A549 (cell line): ENCODE data around the gene UGT1A9. TPM values are rescaled to one million over a fixed set of nuclear protein-coding genes. Genes with fewer than 3 reads are reported as not detected.
A peak's percentile ranks its signal among the peaks of the same experiment; 100 is the strongest.

Experiments
- ATAC-seq, 2 experiments: fragments of 200-7000 bp in 1 of 2; fragments of >200 bp in 1 of 2; cut with Nextera tagmentation in 1 of 2; cut with Tn5 transposase in 1 of 2; 3 replicates each; pipeline versions ENCODE4 v1.8.0 to v1.9.1; 2018 to 2020; ENCODE audit warnings: mild to moderate bottlenecking in 1 of 2, moderate library complexity in 1 of 2
- CTCF ChIA-PET: fragments of 300-600 bp; sonication (Branson Sonifier 250); formaldehyde crosslinking; extraction: SDS; loops from one replicate; lab custom pipeline; 2021; ENCODE audit warnings: antibody characterized with exemption, inconsistent platforms; lab: Yijun Ruan, JAX
- POLR2A ChIA-PET: fragments of 350-600 bp; formaldehyde crosslinking; extraction: SDS; loops from one replicate; lab custom pipeline; 2021; ENCODE audit warnings: antibody characterized with exemption, inconsistent platforms; lab: Yijun Ruan, JAX
- DNase-seq, 2 experiments: peaks; one replicate each; pipeline versions ENCODE4 v3.0.0 to v3.0.0-alpha.2; 2011 to 2016; ENCODE audit warnings: low read depth in 1 of 2, low spot score in 1 of 2
- FAIRE-seq: peaks from 2 replicates; lab custom pipeline; 2011; peaks lifted over from hg19 to GRCh38; lab: Jason Lieb, UNC
- H3K27ac ChIP-seq, 2 experiments: fragments of >200 bp; sonication (Bioruptor Twin); formaldehyde crosslinking; 3 replicates each; pipeline ENCODE4 v1.5.1; 2016 to 2017
- H3K4me1 ChIP-seq: fragments of >200 bp; sonication (Bioruptor Twin); formaldehyde crosslinking; 3 replicates; pipeline ENCODE4 v1.6.1; 2016
- H3K4me2 ChIP-seq: fragments of >200 bp; sonication (Bioruptor Twin); formaldehyde crosslinking; 3 replicates; pipeline ENCODE4 v1.6.1; 2016
- H3K4me3 ChIP-seq: fragments of >200 bp; sonication (Bioruptor Twin); formaldehyde crosslinking; 3 replicates; pipeline ENCODE4 v1.5.1; 2016
- H3K9me3 ChIP-seq: fragments of >200 bp; sonication (Bioruptor Twin); formaldehyde crosslinking; 3 replicates; pipeline ENCODE4 v1.6.1; 2016
- BCL3 ChIP-seq: fragments of >200 bp; sonication (Bioruptor Twin); formaldehyde crosslinking; IDR thresholded peaks from 3 replicates; pipeline ENCODE4 v1.6.1; 2016
- BHLHE40 ChIP-seq: IDR thresholded peaks from 2 replicates; pipeline ENCODE4 v1.6.1; 2012; ENCODE audit warnings: low read depth, low read length, inconsistent platforms
- CBX2 ChIP-seq: fragments of 200-600 bp; sonication (generic); IDR thresholded peaks from 2 replicates; pipeline ENCODE4 v1.6.1; 2016; ENCODE audit warnings: low read depth, mild to moderate bottlenecking, borderline replicate concordance
- CEBPB ChIP-seq, 2 experiments: fragments of >200 bp in 1 of 2; sonication (Bioruptor Twin) in 1 of 2; formaldehyde crosslinking in 1 of 2; IDR thresholded peaks; 2 replicates each; pipeline ENCODE4 v1.6.1; 2012 to 2016
- ELK1 ChIP-seq: fragments of 150-350 bp; IDR thresholded peaks from 2 replicates; pipeline ENCODE4 v1.6.1; 2014; ENCODE audit warnings: low read depth, mild to moderate bottlenecking, low read length
- ESRRA ChIP-seq: fragments of 150-350 bp; IDR thresholded peaks from 2 replicates; pipeline ENCODE4 v1.6.1; 2014; ENCODE audit warnings: mild to moderate bottlenecking, low read length, borderline replicate concordance
- HDAC2 ChIP-seq: fragments of 200-600 bp; sonication (generic); IDR thresholded peaks from 2 replicates; pipeline ENCODE4 v1.6.1; 2016
- HEYL ChIP-seq: fragments of 250-450 bp; sonication (Bioruptor Pico); IDR thresholded peaks from 2 replicates; pipeline ENCODE4 v1.8.0; 2021; ENCODE audit warnings: mild to moderate bottlenecking, moderate library complexity
- HOXB13 ChIP-seq: fragments of 250-450 bp; sonication (Bioruptor Pico); IDR thresholded peaks from 2 replicates; pipeline ENCODE4 v1.5.0; 2020; ENCODE audit warnings: low read depth, mild to moderate bottlenecking, moderate library complexity
- JUN ChIP-seq, 2 experiments: fragments of >200 bp; sonication (Bioruptor Twin); formaldehyde crosslinking; IDR thresholded peaks; 2 replicates in 1 of 2; 3 replicates in 1 of 2; pipeline ENCODE4 v1.6.1; 2016 to 2017
- JUNB ChIP-seq: fragments of >200 bp; sonication (Bioruptor Twin); formaldehyde crosslinking; IDR thresholded peaks from 2 replicates; pipeline ENCODE4 v1.6.1; 2016
- KDM1A ChIP-seq: fragments of 200-600 bp; sonication (generic); IDR thresholded peaks from 2 replicates; pipeline ENCODE4 v1.6.1; 2016; ENCODE audit warnings: low read depth, mild to moderate bottlenecking
- MAFK ChIP-seq: fragments of 450-650 bp; IDR thresholded peaks from 2 replicates; pipeline ENCODE4 v1.6.1; 2014; ENCODE audit not compliant: partially characterized antibody
- NR3C1 ChIP-seq: fragments of >200 bp; sonication (Bioruptor Twin); formaldehyde crosslinking; IDR thresholded peaks from 3 replicates; pipeline ENCODE4 v1.6.1; 2017
- PHF8 ChIP-seq: fragments of 200-600 bp; sonication (generic); IDR thresholded peaks from 2 replicates; pipeline ENCODE4 v1.6.1; 2016; ENCODE audit warnings: low read depth, mild to moderate bottlenecking, antibody characterized with exemption, moderate library complexity, borderline replicate concordance
- POLR2A ChIP-seq: IDR thresholded peaks from 2 replicates; pipeline ENCODE4 v1.6.1; 2012; ENCODE audit warnings: mild to moderate bottlenecking, low read length
- REST ChIP-seq: fragments of 200-600 bp; sonication (generic); IDR thresholded peaks from 2 replicates; pipeline ENCODE4 v1.6.1; 2016; ENCODE audit warnings: antibody characterized with exemption, mild to moderate bottlenecking, moderate library complexity
- RFX5 ChIP-seq: fragments of 450-650 bp; IDR thresholded peaks from 2 replicates; pipeline ENCODE4 v1.7.1; 2014; ENCODE audit warnings: antibody characterized with exemption, mild to moderate bottlenecking, moderate library complexity
- TFCP2L1 ChIP-seq: fragments of 250-450 bp; sonication (Bioruptor Pico); IDR thresholded peaks from 2 replicates; pipeline ENCODE4 v1.5.0; 2021; ENCODE audit warnings: mild to moderate bottlenecking
- WGBS: methylation state at CpG from one replicate; pipeline ENCODE4 v1.1.6; 2017; ENCODE audit errors: missing lambda C conversion rate; 5-methylcytosine and 5-hydroxymethylcytosine counted together
- polyA plus RNA-seq, 4 experiments: library from polyadenylated mRNA; depleted of rRNA in 3 of 4; stranded (reverse); fragments of >200 nt; fragmentation: RNase III in 1 of 4; extraction: RNeasy Plus Mini Kit Qiagen cat#74134 plus additional on column Dnase treatment in 1 of 4; gene quantifications; 2 replicates in 3 of 4; 3 replicates in 1 of 4; pipeline ENCODE4 v1.2.3, GENCODE V29; 2011 to 2017
- TF ChIP-seq, protein P1 (sequence below): IDR thresholded peaks from 2 replicates; pipeline ENCODE4 v1.6.1; 2012; ENCODE audit warnings: low read depth, borderline replicate concordance
- TF ChIP-seq, protein P2 (sequence below): fragments of 250-450 bp; sonication (Bioruptor Pico); IDR thresholded peaks from 2 replicates; pipeline ENCODE4 v1.5.0; 2021; ENCODE audit warnings: mild to moderate bottlenecking, moderate library complexity, borderline replicate concordance

UGT1A9 gene
- polyA plus RNA-seq, 2 of the 4 experiments (the other 2 are of a cell fraction): 11.0 to 13.1 TPM

DNA sequence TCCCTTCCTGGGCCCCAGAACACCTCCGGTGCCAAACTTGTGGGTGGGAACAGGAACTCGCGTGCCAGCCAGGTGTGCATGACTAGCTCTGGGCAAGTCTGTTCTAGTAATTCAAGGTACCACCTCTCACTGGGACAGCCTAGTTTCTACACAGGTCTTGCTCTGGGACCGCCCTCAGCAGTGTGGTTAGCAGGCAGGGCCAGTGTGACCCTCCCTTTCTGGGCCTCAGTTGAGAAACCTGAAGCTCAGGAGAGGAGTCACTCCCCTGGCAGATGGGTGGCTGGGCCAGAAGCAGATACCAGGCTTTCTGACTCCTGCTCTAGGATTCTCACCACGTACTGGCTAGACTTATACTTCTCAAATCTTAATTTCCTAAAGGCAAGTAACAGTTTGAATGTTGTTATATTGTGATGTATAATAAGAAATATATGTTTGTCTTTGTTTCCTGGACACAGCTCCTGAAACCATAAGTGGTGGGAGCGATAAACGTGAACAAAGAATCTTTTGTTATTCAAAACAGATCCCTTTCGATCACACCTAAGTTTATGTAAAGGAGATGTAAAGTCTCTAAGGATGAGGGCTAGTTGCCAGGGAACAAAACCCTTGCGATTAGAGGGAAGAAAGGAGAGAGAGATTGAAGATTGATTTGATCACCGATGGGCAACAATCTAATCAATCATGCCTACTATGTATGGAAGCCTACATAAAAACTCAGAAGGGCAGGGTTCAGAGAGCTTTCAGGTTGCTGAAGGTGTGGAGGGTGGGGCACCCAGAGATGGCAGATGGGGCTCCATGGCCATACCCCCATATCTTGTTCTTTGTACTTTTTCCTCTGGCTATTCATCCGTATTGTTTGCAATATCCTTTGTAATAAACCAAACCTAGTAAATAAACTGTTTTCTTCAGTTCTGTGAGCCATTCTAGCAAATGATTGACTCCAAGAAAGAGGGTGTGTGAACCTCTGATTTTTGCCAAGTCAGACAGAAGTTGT, 20.0 kb downstream of the UGT1A9 start:
- Histone ChIP-seq H3K4me2 (no peak overlapping the region; the same call in 2 of the 3 replicates), H3K4me3 (no peak overlapping the region), H3K27ac (peak overlapping the region; percentile 85 to 100), H3K9me3 (peaks cover 54% of the 10 kb centered on the region), H3K4me1 (peaks cover 52% of the 10 kb centered on the region)
- DNase-seq: no peak
- ChIA-PET CTCF (interaction anchor here (0.7 to 2.0 kb wide), 5 partner anchors 11 to 288 kb away, joined by 3 to 6 read pairs (median 4); no protein-coding TSS in a partner anchor), POLR2A (interaction anchor here (1.0 to 1.4 kb wide), 3 partner anchors 9 to 205 kb away, joined by 3 to 4 read pairs (median 4); partner anchors contain the start of gene USP40)
- peak in 1 of 2 experiments; percentile 8; a peak in 1 of 6 replicates for ATAC-seq
- FAIRE-seq: no peak
- TF ChIP-seq BHLHE40 (no peak), RFX5 (no peak), PHF8 (no peak), MAFK (peak; percentile 15), JUN (IDR thresholded peaks at IDR 0.05) (no peak), JUNB (no peak)
- 88% methylated on average over 10 of the region's 11 CpGs for whole genome bisulfite sequencing

- Histone ChIP-seq H3K4me3 (no peak within 1 kb of the TSS), H3K4me1 (peaks cover 52% of the 10 kb centered on the region), H3K4me2 (no peak within 1 kb of the TSS), H3K9me3 (peaks cover 55% of the 10 kb centered on the region), H3K27ac (peak within 1 kb of the TSS; percentile 85 to 100)
- POLR2A ChIA-PET: interaction anchor here (1.4 kb wide), 1 partner anchor 127 kb away, joined by 3 read pairs; the partner anchor contains the start of gene USP40
- CTCF ChIA-PET: no interaction called here
- FAIRE-seq: no peak
- no peak for TF ChIP-seq HDAC2
- TF ChIP-seq REST: no peak
- no peak for TF ChIP-seq ESRRA
- TF ChIP-seq, protein P1, sequence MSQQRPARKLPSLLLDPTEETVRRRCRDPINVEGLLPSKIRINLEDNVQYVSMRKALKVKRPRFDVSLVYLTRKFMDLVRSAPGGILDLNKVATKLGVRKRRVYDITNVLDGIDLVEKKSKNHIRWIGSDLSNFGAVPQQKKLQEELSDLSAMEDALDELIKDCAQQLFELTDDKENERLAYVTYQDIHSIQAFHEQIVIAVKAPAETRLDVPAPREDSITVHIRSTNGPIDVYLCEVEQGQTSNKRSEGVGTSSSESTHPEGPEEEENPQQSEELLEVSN: no peak
- TF ChIP-seq PHF8: no peak
- TF ChIP-seq CBX2: no peak
- no peak for TF ChIP-seq TFCP2L1
- no peak for TF ChIP-seq RFX5
- TF ChIP-seq, protein P2, sequence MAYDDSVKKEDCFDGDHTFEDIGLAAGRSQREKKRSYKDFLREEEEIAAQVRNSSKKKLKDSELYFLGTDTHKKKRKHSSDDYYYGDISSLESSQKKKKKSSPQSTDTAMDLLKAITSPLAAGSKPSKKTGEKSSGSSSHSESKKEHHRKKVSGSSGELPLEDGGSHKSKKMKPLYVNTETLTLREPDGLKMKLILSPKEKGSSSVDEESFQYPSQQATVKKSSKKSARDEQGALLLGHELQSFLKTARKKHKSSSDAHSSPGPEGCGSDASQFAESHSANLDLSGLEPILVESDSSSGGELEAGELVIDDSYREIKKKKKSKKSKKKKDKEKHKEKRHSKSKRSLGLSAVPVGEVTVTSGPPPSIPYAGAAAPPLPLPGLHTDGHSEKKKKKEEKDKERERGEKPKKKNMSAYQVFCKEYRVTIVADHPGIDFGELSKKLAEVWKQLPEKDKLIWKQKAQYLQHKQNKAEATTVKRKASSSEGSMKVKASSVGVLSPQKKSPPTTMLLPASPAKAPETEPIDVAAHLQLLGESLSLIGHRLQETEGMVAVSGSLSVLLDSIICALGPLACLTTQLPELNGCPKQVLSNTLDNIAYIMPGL (CRISPR knock-in tag): no peak
- no peak for TF ChIP-seq HEYL (CRISPR knock-in tag)
- TF ChIP-seq ELK1: no peak
- TF ChIP-seq KDM1A: no peak
- no peak for TF ChIP-seq MAFK
- TF ChIP-seq NR3C1: no peak
- no peak for TF ChIP-seq CEBPB (IDR thresholded peaks at IDR 0.05)
- TF ChIP-seq HOXB13 (CRISPR knock-in tag): no peak
- no peak for TF ChIP-seq BCL3
- TF ChIP-seq POLR2A: no peak
- no peak for DNase-seq
- 79% methylated on average over 4 of the region's 4 CpGs for WGBS
- ATAC-seq: no peak
These were observed 20.9 kb downstream of the UGT1A9 start, which contains the start of gene UGT1A6 for GRCh38 chr2:233692648-233693047. UGT1A6 (plus strand) TSS chr2:233692890; CDS start chr2:233693005, 115 bp downstream.
